Caco-2 (cell line): ENCODE measurements around the gene NFIA. TPM values are rescaled to one million over a fixed set of nuclear protein-coding genes. Genes with fewer than 3 reads are reported as not detected.

Experiments
- BruUV-seq: library from RNA; stranded (reverse); fragments of 400-500 nt; replicated peaks from 2 replicates; lab custom pipeline; 2021; lab: Mats Ljungman, UMichigan
- CTCF ChIA-PET: fragments of 300-600 bp; sonication (Branson Sonifier 250); formaldehyde crosslinking; loops from one replicate; lab custom pipeline; 2022; ENCODE audit warnings: antibody characterized with exemption; lab: Charles Lee
- POLR2A ChIA-PET: fragments of 300-600 bp; sonication (Branson Sonifier 250); formaldehyde crosslinking; loops from one replicate; lab custom pipeline; 2022; ENCODE audit warnings: antibody characterized with exemption; lab: Charles Lee
- DNase-seq, 2 experiments: peaks; one replicate each; pipeline versions ENCODE4 v3.0.0 to v3.0.0-alpha.2; 2020 to 2022
- H3K27me3 ChIP-seq: replicated peaks from 2 replicates; pipeline ENCODE4 v1.6.0; 2011; ENCODE audit warnings: low read length; ENCODE audit not compliant: control insufficient read depth, insufficient read depth
- H3K36me3 ChIP-seq: 2 replicates; pipeline ENCODE4 v1.5.1; 2011; ENCODE audit warnings: low read length; ENCODE audit not compliant: control insufficient read depth, insufficient read depth
- H3K4me1 ChIP-seq: fragments of 250-450 bp; sonication (Bioruptor Pico); 2 replicates; pipeline ENCODE4 v1.5.1; 2020; ENCODE audit warnings: mild to moderate bottlenecking
- H3K4me3 ChIP-seq: 2 replicates; pipeline ENCODE4 v1.5.1; 2011; ENCODE audit warnings: low read depth, mild to moderate bottlenecking, control low read depth, low read length
- H3K9me3 ChIP-seq: fragments of 250-450 bp; sonication (Bioruptor Pico); 2 replicates; pipeline ENCODE4 v1.5.1; 2020; ENCODE audit warnings: mild to moderate bottlenecking, moderate library complexity
- H3K27ac Mint-ChIP-seq: one replicate; pipeline ENCODE4 v1.8.0; 2022; ENCODE audit warnings: mixed read lengths; ENCODE audit not compliant: unreplicated experiment
- H3K27me3 Mint-ChIP-seq: one replicate; pipeline ENCODE4 v1.8.0; 2022; ENCODE audit warnings: mixed read lengths; ENCODE audit not compliant: insufficient read depth, unreplicated experiment
- H3K36me3 Mint-ChIP-seq: one replicate; pipeline ENCODE4 v1.8.0; 2022; ENCODE audit warnings: mild to moderate bottlenecking, mixed read lengths; ENCODE audit not compliant: insufficient read depth, unreplicated experiment
- H3K4me1 Mint-ChIP-seq: one replicate; pipeline ENCODE4 v1.8.0; 2022; ENCODE audit warnings: low read depth, mixed read lengths; ENCODE audit not compliant: unreplicated experiment
- H3K4me3 Mint-ChIP-seq: one replicate; pipeline ENCODE4 v1.8.0; 2022; ENCODE audit warnings: mild to moderate bottlenecking, moderate library complexity, mixed read lengths; ENCODE audit not compliant: unreplicated experiment
- H3K9me3 Mint-ChIP-seq: one replicate; pipeline ENCODE4 v1.8.0; 2022; ENCODE audit warnings: mixed read lengths; ENCODE audit not compliant: unreplicated experiment
- intact Hi-C: fragments of 100-400 bp; cut with micrococcal nuclease; formaldehyde crosslinking; loops from one replicate; pipeline ENCODE4 v1.10.0; 2022; ENCODE audit not compliant: unreplicated experiment
- total RNA-seq: library from RNA; stranded (reverse); gene quantifications from 2 replicates; pipeline ENCODE4 v1.2.3, GENCODE V29; 2022
- TF ChIP-seq, protein P1 (sequence below), 2 experiments: fragments of 200-600 bp in 1 of 2; IDR thresholded peaks; 1 replicate in 1 of 2; 2 replicates in 1 of 2; pipeline versions ENCODE4 v1.5.1 to v1.8.0; 2011 to 2022; ENCODE audit warnings: antibody characterized with exemption in 1 of 2, control low read depth in 1 of 2, inconsistent platforms in 1 of 2, low read depth in 1 of 2, low read length in 1 of 2, mild to moderate bottlenecking in 1 of 2, moderate library complexity in 1 of 2; ENCODE audit not compliant: insufficient read depth in 1 of 2, severe bottlenecking in 1 of 2, unreplicated experiment in 1 of 2

NFIA gene
- total RNA-seq, 1 experiment from 2014 or later: 1.4 TPM

DNA sequence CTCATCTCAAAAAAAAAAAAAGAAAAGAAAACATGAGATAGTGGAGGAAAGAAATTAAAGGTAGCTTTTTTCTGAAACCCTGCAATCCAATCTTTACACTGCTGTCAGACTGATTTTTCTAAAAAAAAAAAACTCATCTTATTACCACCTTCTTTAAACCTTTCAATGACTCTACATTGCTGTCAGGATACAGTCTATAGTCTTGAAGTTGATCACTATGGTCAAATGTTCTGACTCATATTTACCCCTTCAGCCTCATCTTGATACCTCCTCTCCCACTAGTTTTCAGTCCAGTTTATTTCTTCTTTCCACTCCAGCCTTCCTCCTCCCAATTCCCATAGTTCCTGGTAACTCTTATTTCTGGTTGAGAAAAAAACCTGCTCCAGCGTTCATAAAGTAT, 17.7 kb upstream of the NFIA start:
- Mint-ChIP-seq H3K27ac (no peak overlapping the region), H3K4me3 (no peak overlapping the region), H3K4me1 (no peaks in the 10 kb centered on the region), H3K36me3 (no peaks in the 10 kb centered on the region), H3K27me3 (no peaks in the 10 kb centered on the region), H3K9me3 (no peaks in the 10 kb centered on the region)
- no TSS peak for BruUV-seq
- ChIA-PET CTCF (no interaction called here), POLR2A (interaction anchor here (0.7 kb wide), 1 partner anchor 209 kb away, joined by 3 read pairs; no protein-coding TSS in a partner anchor)
- Histone ChIP-seq H3K9me3 (no peaks in the 10 kb centered on the region), H3K36me3 (no peaks in the 10 kb centered on the region), H3K4me1 (no peaks in the 10 kb centered on the region), H3K27me3 (no peaks in the 10 kb centered on the region), H3K4me3 (no peak overlapping the region)
- intact Hi-C loops: no loop called here
- no peak for DNase-seq
- TF ChIP-seq, protein P1, sequence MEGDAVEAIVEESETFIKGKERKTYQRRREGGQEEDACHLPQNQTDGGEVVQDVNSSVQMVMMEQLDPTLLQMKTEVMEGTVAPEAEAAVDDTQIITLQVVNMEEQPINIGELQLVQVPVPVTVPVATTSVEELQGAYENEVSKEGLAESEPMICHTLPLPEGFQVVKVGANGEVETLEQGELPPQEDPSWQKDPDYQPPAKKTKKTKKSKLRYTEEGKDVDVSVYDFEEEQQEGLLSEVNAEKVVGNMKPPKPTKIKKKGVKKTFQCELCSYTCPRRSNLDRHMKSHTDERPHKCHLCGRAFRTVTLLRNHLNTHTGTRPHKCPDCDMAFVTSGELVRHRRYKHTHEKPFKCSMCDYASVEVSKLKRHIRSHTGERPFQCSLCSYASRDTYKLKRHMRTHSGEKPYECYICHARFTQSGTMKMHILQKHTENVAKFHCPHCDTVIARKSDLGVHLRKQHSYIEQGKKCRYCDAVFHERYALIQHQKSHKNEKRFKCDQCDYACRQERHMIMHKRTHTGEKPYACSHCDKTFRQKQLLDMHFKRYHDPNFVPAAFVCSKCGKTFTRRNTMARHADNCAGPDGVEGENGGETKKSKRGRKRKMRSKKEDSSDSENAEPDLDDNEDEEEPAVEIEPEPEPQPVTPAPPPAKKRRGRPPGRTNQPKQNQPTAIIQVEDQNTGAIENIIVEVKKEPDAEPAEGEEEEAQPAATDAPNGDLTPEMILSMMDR (IDR thresholded peaks at IDR 0.05; ENCODE audit: insufficient read depth in 1 of 2, low read depth in 1 of 2, low read length in 1 of 2, severe bottlenecking in 1 of 2, unreplicated experiment in 1 of 2): no peak

DNA sequence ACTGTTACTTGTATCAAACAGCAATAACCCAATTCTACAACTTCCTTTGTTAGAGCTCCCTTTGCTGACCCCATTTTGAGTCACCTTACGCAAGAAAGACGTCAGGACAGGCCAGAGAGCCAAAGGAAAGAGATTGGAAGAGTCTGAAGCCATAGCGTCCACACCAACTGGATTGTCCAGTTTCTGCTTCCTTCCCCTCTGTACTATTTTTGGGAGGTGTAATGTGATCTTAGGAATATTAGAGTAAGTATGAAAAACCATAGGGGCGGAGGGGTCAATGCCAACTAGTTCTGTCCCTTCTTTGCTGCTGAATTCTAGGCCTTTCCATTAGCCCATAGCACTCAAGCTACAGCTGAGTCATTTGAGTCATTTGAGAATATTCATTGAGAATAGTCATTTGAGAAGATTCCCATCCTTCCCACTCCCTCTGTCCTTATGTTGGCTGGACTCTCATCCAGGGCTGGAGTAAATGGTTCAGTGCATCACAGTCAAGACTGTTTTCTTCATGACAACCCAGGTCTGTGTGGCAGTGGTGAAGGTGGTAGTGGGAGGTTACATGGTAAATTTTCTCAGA, 14.8 kb upstream of the NFIA start:
- intact Hi-C loops: no loop called here
- Histone ChIP-seq H3K9me3 (no peaks in the 10 kb centered on the region), H3K4me3 (no peak overlapping the region), H3K4me1 (no peaks in the 10 kb centered on the region), H3K36me3 (no peaks in the 10 kb centered on the region), H3K27me3 (no peaks in the 10 kb centered on the region)
- Mint-ChIP-seq H3K27me3 (peaks cover 8% of the 10 kb centered on the region), H3K27ac (no peak overlapping the region), H3K4me3 (no peak overlapping the region), H3K36me3 (no peaks in the 10 kb centered on the region), H3K9me3 (no peaks in the 10 kb centered on the region), H3K4me1 (no peaks in the 10 kb centered on the region)
- TF ChIP-seq, protein P1 (IDR thresholded peaks at IDR 0.05; ENCODE audit: insufficient read depth in 1 of 2, low read depth in 1 of 2, low read length in 1 of 2, severe bottlenecking in 1 of 2, unreplicated experiment in 1 of 2): no peak
- POLR2A ChIA-PET: no interaction called here
- CTCF ChIA-PET: no interaction called here
- no TSS peak for BruUV-seq
- no peak for DNase-seq

DNA sequence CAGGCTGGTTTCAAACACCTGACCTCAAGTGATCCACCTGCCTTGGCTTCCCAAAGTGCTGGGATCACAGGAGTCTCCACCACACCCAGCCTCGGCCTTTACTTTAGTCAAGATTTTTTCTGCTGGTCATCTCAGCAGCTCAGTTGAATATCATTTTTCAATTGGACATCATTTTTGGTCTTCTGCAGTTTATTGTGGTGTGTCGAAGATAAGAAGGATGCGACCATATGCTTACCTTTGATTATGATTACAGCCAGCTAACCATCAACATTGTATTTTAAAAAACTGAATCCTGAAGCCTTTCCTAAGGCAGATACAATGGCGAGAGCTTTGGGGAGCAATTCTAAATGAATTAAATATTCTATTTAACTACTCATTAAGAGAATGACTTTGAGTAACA, 12.3 kb upstream of the NFIA start:
- intact Hi-C loops: no loop called here
- TF ChIP-seq, protein P1 (IDR thresholded peaks at IDR 0.05; ENCODE audit: insufficient read depth in 1 of 2, low read depth in 1 of 2, low read length in 1 of 2, severe bottlenecking in 1 of 2, unreplicated experiment in 1 of 2): no peak
- Mint-ChIP-seq H3K27ac (no peak overlapping the region), H3K4me1 (no peaks in the 10 kb centered on the region), H3K36me3 (no peaks in the 10 kb centered on the region), H3K4me3 (no peak overlapping the region), H3K27me3 (peaks cover 8% of the 10 kb centered on the region), H3K9me3 (no peaks in the 10 kb centered on the region)
- Histone ChIP-seq H3K27me3 (no peaks in the 10 kb centered on the region), H3K4me3 (no peak overlapping the region), H3K4me1 (no peaks in the 10 kb centered on the region), H3K36me3 (no peaks in the 10 kb centered on the region), H3K9me3 (no peaks in the 10 kb centered on the region)
- no TSS peak for BruUV-seq
- ChIA-PET POLR2A (no interaction called here), CTCF (no interaction called here)
- DNase-seq: no peak
